Measurements from ENCODE around the gene CEBPA. TPM values are rescaled to one million over a fixed set of nuclear protein-coding genes. Genes with fewer than 3 reads are reported as not detected.
A peak's percentile ranks its signal among the peaks of the same experiment; 100 is the strongest.

The CEBPA gene
- total RNA-seq, 5 donors from 2014 or later (not counting 1 experiment from before 2014, with no cell fraction given), result 1.1 to 2.1 (median 1.8) TPM

GRCh38 chr19:33300009-33300893, 2.1 kb downstream of the CEBPA start:
- no peak for DNase-seq
- Histone ChIP-seq H3K9me3 (no peaks in the 10 kb centered on the region), H3K36me3 (ENCODE audit: control insufficient read depth in 2 of 2, extremely low read depth in 1 of 2, insufficient read depth in 1 of 2, low read length in 1 of 2) (no peaks in the 10 kb centered on the region), H3K4me1 (ENCODE audit: control insufficient read depth in 1 of 2, extremely low read depth in 1 of 2, insufficient read depth in 2 of 2, low read length in 2 of 2) (peaks cover 0 to 25% of the 10 kb centered on the region in 2 experiments), H3K27ac (ENCODE audit: low read length) (no peak overlapping the region), H3K4me3 (ENCODE audit: control insufficient read depth in 1 of 2, extremely low read depth in 1 of 2, low read length in 1 of 2) (peak overlapping the region in 1 of 2 donors; percentile 34), H3K27me3 (replicated peaks in 1 of 2; ENCODE audit: control insufficient read depth in 2 of 2, extremely low read depth in 1 of 2, insufficient read depth in 2 of 2, low read length in 1 of 2) (peaks cover 0 to 57% of the 10 kb centered on the region in 2 experiments)
- H3K4me1 Mint-ChIP-seq, result peaks cover 0 to 7% (median 3%) of the 10 kb centered on the region in 3 donors
- peak overlapping the region; percentile 31 to 65 (median 51) for H3K4me3 Mint-ChIP-seq
- CTCF ChIA-PET, result no interaction called here
- ATAC-seq (replicated peaks in 1 of 4), result no peak
- POLR2A ChIA-PET, result no interaction called here
- peaks cover 25 to 44% of the 10 kb centered on the region in 2 donors for H3K27me3 Mint-ChIP-seq
- 95% methylated on average over 14 of the region's 25 CpGs for WGBS (ENCODE audit: insufficient coverage)
- H3K9me3 Mint-ChIP-seq, result no peaks in the 10 kb centered on the region
- no peak overlapping the region for H3K27ac Mint-ChIP-seq
- H3K36me3 Mint-ChIP-seq, result no peaks in the 10 kb centered on the region

GRCh38 chr19:33299051-33299688, 3.2 kb downstream of the CEBPA start:
- no peaks in the 10 kb centered on the region for H3K9me3 Mint-ChIP-seq
- ATAC-seq (replicated peaks in 1 of 4), result no peak
- Histone ChIP-seq H3K4me3 (ENCODE audit: control insufficient read depth in 1 of 2, extremely low read depth in 1 of 2, low read length in 1 of 2) (no peak overlapping the region), H3K27ac (ENCODE audit: low read length) (no peak overlapping the region), H3K36me3 (ENCODE audit: control insufficient read depth in 2 of 2, extremely low read depth in 1 of 2, insufficient read depth in 1 of 2, low read length in 1 of 2) (no peaks in the 10 kb centered on the region), H3K4me1 (ENCODE audit: control insufficient read depth in 1 of 2, extremely low read depth in 1 of 2, insufficient read depth in 2 of 2, low read length in 2 of 2) (peaks cover 0 to 25% of the 10 kb centered on the region in 2 experiments), H3K9me3 (no peaks in the 10 kb centered on the region), H3K27me3 (replicated peaks in 1 of 2; ENCODE audit: control insufficient read depth in 2 of 2, extremely low read depth in 1 of 2, insufficient read depth in 2 of 2, low read length in 1 of 2) (peaks cover 0 to 54% of the 10 kb centered on the region in 2 experiments)
- peaks cover 0 to 7% (median 3%) of the 10 kb centered on the region in 3 donors for H3K4me1 Mint-ChIP-seq
- ChIA-PET CTCF (no interaction called here), POLR2A (no interaction called here)
- no peaks in the 10 kb centered on the region for H3K36me3 Mint-ChIP-seq
- H3K27me3 Mint-ChIP-seq, result peaks cover 18 to 36% of the 10 kb centered on the region in 2 donors
- DNase-seq, result no peak
- 91% methylated on average over 5 of the region's 8 CpGs for WGBS (ENCODE audit: insufficient coverage)
- H3K4me3 Mint-ChIP-seq, result peak overlapping the region in 1 of 3 donors; percentile 12
- no peak overlapping the region for H3K27ac Mint-ChIP-seq

- no peak overlapping the region for H3K4me3 ChIP-seq (ENCODE audit: control insufficient read depth in 1 of 2, extremely low read depth in 1 of 2, low read length in 1 of 2)
- no peaks in the 10 kb centered on the region for H3K36me3 ChIP-seq (ENCODE audit: control insufficient read depth in 2 of 2, extremely low read depth in 1 of 2, insufficient read depth in 1 of 2, low read length in 1 of 2)
- DNase-seq, result no peak
- no peaks in the 10 kb centered on the region for H3K9me3 ChIP-seq
- Mint-ChIP-seq H3K36me3 (no peaks in the 10 kb centered on the region), H3K4me3 (no peak overlapping the region), H3K4me1 (peaks cover 0 to 4% (median 3%) of the 10 kb centered on the region in 3 donors), H3K9me3 (no peaks in the 10 kb centered on the region), H3K27ac (no peak overlapping the region), H3K27me3 (peaks cover 19 to 35% of the 10 kb centered on the region in 2 donors)
- H3K27me3 ChIP-seq (replicated peaks in 1 of 2; ENCODE audit: control insufficient read depth in 2 of 2, extremely low read depth in 1 of 2, insufficient read depth in 2 of 2, low read length in 1 of 2), result peaks cover 0 to 54% of the 10 kb centered on the region in 2 experiments
- no peak overlapping the region for H3K27ac ChIP-seq (ENCODE audit: low read length)
- ChIA-PET POLR2A (no interaction called here), CTCF (no interaction called here)
- H3K4me1 ChIP-seq (ENCODE audit: control insufficient read depth in 1 of 2, extremely low read depth in 1 of 2, insufficient read depth in 2 of 2, low read length in 2 of 2), result peaks cover 0 to 19% of the 10 kb centered on the region in 2 experiments
- 75% methylated on average over 14 of the region's 25 CpGs for WGBS (ENCODE audit: insufficient coverage)
- ATAC-seq (replicated peaks in 1 of 4), result no peak
Observed at GRCh38 chr19:33298146-33298911, 4.0 kb downstream of the CEBPA start.

- Mint-ChIP-seq H3K4me1 (peaks cover 0 to 4% (median 3%) of the 10 kb centered on the region in 3 donors), H3K27me3 (peaks cover 19 to 38% of the 10 kb centered on the region in 2 donors), H3K4me3 (no peak overlapping the region), H3K9me3 (no peaks in the 10 kb centered on the region), H3K27ac (no peak overlapping the region), H3K36me3 (no peaks in the 10 kb centered on the region)
- Histone ChIP-seq H3K27me3 (replicated peaks in 1 of 2; ENCODE audit: control insufficient read depth in 2 of 2, extremely low read depth in 1 of 2, insufficient read depth in 2 of 2, low read length in 1 of 2) (peaks cover 0 to 58% of the 10 kb centered on the region in 2 experiments), H3K9me3 (no peaks in the 10 kb centered on the region), H3K4me3 (ENCODE audit: control insufficient read depth in 1 of 2, extremely low read depth in 1 of 2, low read length in 1 of 2) (no peak overlapping the region), H3K36me3 (ENCODE audit: control insufficient read depth in 2 of 2, extremely low read depth in 1 of 2, insufficient read depth in 1 of 2, low read length in 1 of 2) (no peaks in the 10 kb centered on the region), H3K27ac (ENCODE audit: low read length) (no peak overlapping the region), H3K4me1 (ENCODE audit: control insufficient read depth in 1 of 2, extremely low read depth in 1 of 2, insufficient read depth in 2 of 2, low read length in 2 of 2) (peaks cover 0 to 12% of the 10 kb centered on the region in 2 experiments)
- POLR2A ChIA-PET, result no interaction called here
- DNase-seq, result no peak
- ATAC-seq (replicated peaks in 1 of 4), result no peak
- CTCF ChIA-PET, result no interaction called here
- 87% methylated on average over 9 of the region's 11 CpGs for WGBS (ENCODE audit: insufficient coverage)
Observed at GRCh38 chr19:33297401-33298145, 4.8 kb downstream of the CEBPA start.

- no peak overlapping the region for H3K4me3 Mint-ChIP-seq
- Histone ChIP-seq H3K27me3 (replicated peaks in 1 of 2; ENCODE audit: control insufficient read depth in 2 of 2, extremely low read depth in 1 of 2, insufficient read depth in 2 of 2, low read length in 1 of 2) (peaks cover 0 to 67% of the 10 kb centered on the region in 2 experiments), H3K4me1 (ENCODE audit: control insufficient read depth in 1 of 2, extremely low read depth in 1 of 2, insufficient read depth in 2 of 2, low read length in 2 of 2) (peaks cover 0 to 12% of the 10 kb centered on the region in 2 experiments), H3K4me3 (ENCODE audit: control insufficient read depth in 1 of 2, extremely low read depth in 1 of 2, low read length in 1 of 2) (no peak overlapping the region), H3K27ac (ENCODE audit: low read length) (no peak overlapping the region), H3K9me3 (no peaks in the 10 kb centered on the region), H3K36me3 (ENCODE audit: control insufficient read depth in 2 of 2, extremely low read depth in 1 of 2, insufficient read depth in 1 of 2, low read length in 1 of 2) (no peaks in the 10 kb centered on the region)
- peaks cover 19 to 42% of the 10 kb centered on the region in 2 donors for H3K27me3 Mint-ChIP-seq
- H3K4me1 Mint-ChIP-seq, result peaks cover 0 to 4% (median 3%) of the 10 kb centered on the region in 3 donors
- ChIA-PET CTCF (no interaction called here), POLR2A (interaction anchor here in 1 of 2 donors (0.6 kb wide), 1 partner anchor 1972 kb away, joined by 3 read pairs; the partner anchor contains the start of gene USF2)
- no peak for DNase-seq
- no peaks in the 10 kb centered on the region for H3K36me3 Mint-ChIP-seq
- H3K9me3 Mint-ChIP-seq, result no peaks in the 10 kb centered on the region
- ATAC-seq (replicated peaks in 1 of 4), result no peak
- H3K27ac Mint-ChIP-seq, result no peak overlapping the region
- 84% methylated on average over 8 of the region's 14 CpGs for WGBS (ENCODE audit: insufficient coverage)
Observed at GRCh38 chr19:33296488-33296971, 5.8 kb downstream of the CEBPA start.

All from T-cell (primary cell).